HG03039 (cell line): ENCODE results near the gene SYNE4.
"Not testable (repeated sequence)": the region's sequence is repeated elsewhere in the genome, so short reads cannot be mapped to it uniquely, and the experiment has no call there.

Experiments used
- ATAC-seq: cut with Tn5 transposase; IDR thresholded peaks from one replicate; pipeline ENCODE4 v1.9.1; 2021; ENCODE audit warnings: mild to moderate bottlenecking, moderate library complexity; ENCODE audit not compliant: unreplicated experiment

SYNE4 gene

DNA sequence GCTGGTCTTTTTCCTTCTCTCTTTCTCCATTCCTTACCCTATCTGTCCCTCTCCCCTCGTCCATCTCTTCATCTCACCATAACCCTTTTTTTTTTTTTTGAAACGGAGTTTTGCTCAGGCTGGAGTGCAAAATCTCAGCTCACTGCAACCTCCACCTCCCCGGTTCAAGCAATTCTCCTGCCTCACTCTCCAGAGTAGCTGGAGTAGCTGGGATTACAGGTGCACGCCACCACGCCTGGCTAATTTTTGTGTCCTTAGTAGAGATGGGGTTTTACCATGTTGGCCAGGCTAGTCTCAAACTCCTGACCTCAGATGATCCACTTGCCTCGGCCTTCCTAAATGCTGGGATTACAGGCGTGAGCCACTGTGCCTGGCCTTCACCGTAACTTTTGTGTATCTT, 51.2 kb downstream of the SYNE4 start:
- not testable (repeated sequence) for ATAC-seq

DNA sequence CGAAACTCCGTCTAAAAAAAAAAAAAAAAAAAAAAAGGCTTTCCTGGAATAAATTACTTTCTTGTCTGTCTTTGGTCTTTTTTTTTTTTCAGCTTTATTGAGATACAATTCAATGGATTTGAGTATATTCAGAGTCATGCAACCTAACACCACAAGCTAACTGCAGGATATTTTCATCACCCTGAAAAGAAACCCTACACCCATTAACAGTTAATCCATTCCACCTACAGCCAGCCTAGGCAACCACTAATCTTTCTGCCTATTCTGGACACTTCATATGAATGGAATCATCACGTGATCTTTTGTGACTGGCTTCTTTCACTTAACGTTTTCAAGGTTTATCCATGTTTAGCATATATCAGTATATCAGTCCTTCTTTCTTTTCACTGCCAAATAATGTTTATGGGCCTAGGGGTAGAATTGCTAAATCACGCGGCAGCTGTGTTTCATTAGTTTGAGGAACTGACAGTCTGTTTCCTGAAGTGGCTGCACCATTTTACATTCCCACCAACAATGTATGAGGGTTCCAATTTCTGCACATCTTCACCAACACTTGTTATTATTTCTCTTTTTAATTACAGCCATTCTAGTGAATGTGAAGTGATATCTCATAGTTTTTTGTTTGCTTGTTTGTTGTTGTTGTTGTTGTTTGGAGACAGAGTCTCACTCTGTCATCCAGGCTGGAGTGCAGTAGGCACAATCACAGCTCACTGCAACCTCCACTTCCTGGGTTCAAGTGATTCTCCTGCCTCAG, 52.6 kb downstream of the SYNE4 start:
- no peak for ATAC-seq
